ENCODE results near the gene GLS2.
"Not testable (repeated sequence)": the region's sequence is repeated elsewhere in the genome, so short reads cannot be mapped to it uniquely, and the experiment has no call there.

The GLS2 gene

GRCh38 chr12:56450241-56450640 is 37.7 kb downstream of the GLS2 start:
- Histone ChIP-seq H2AFZ (ENCODE audit: low read depth, low read length) (0 out of 2 replicates have a peak overlapping the region, but pooled peaks have one; percentile 28), H3K4me3 (ENCODE audit: low read length) (peak overlapping the region; percentile 94), H3K27me3 (ENCODE audit: low read depth, low read length) (no peaks in the 10 kb centered on the region), H3K4me2 (ENCODE audit: low read length) (peak overlapping the region; percentile 89), H3K4me1 (ENCODE audit: low read length) (peaks cover 10% of the 10 kb centered on the region), H3K36me3 (replicated peaks; ENCODE audit: low read depth, low read length) (peaks cover 7% of the 10 kb centered on the region), H3K9me3 (ENCODE audit: insufficient read depth, low read length) (no peaks in the 10 kb centered on the region), H4K20me1 (ENCODE audit: insufficient read depth, low read length) (no peaks in the 10 kb centered on the region), H3K79me2 (ENCODE audit: low read length) (peaks cover 21% of the 10 kb centered on the region), H3K27ac (ENCODE audit: low read length) (no peak overlapping the region; the same call in 1 of the 2 replicates), H3K9ac (ENCODE audit: low read length) (peak overlapping the region; percentile 93; the same call in 1 of the 2 replicates)
- TF ChIP-seq EZH2phosphoT487 (IDR thresholded peaks at IDR 0.05; ENCODE audit: low read depth), result no peak
- no peak for TF ChIP-seq CTCF (IDR thresholded peaks at IDR 0.05; ENCODE audit: low read depth, low read length)

GRCh38 chr12:56449622-56449984 is 38.4 kb downstream of the GLS2 start:
- Histone ChIP-seq H4K20me1 (ENCODE audit: insufficient read depth, low read length) (no peaks in the 10 kb centered on the region), H3K27ac (ENCODE audit: low read length) (peak overlapping the region; percentile 85), H3K9ac (ENCODE audit: low read length) (peak overlapping the region; percentile 93), H3K27me3 (ENCODE audit: low read depth, low read length) (no peaks in the 10 kb centered on the region), H3K4me3 (ENCODE audit: low read length) (peak overlapping the region; percentile 94), H2AFZ (ENCODE audit: low read depth, low read length) (peak overlapping the region; percentile 79), H3K79me2 (ENCODE audit: low read length) (peaks cover 24% of the 10 kb centered on the region), H3K4me1 (ENCODE audit: low read length) (peaks cover 10% of the 10 kb centered on the region), H3K4me2 (ENCODE audit: low read length) (peak overlapping the region; percentile 89), H3K36me3 (replicated peaks; ENCODE audit: low read depth, low read length) (peaks cover 7% of the 10 kb centered on the region), H3K9me3 (ENCODE audit: insufficient read depth, low read length) (no peaks in the 10 kb centered on the region)
- TF ChIP-seq CTCF (IDR thresholded peaks at IDR 0.05; ENCODE audit: low read depth, low read length) (no peak), EZH2phosphoT487 (IDR thresholded peaks at IDR 0.05; ENCODE audit: low read depth) (no peak)

- no peaks in the 10 kb centered on the region for H3K9me3 ChIP-seq (ENCODE audit: insufficient read depth, low read length)
- peaks cover 7% of the 10 kb centered on the region for H3K36me3 ChIP-seq (replicated peaks; ENCODE audit: low read depth, low read length)
- H3K4me3 ChIP-seq (ENCODE audit: low read length), result peak within 1 kb of the TSS; percentile 94
- peak within 1 kb of the TSS; percentile 89 for H3K4me2 ChIP-seq (ENCODE audit: low read length)
- H4K20me1 ChIP-seq (ENCODE audit: insufficient read depth, low read length), result no peaks in the 10 kb centered on the region
- no peak for TF ChIP-seq CTCF (IDR thresholded peaks at IDR 0.05; ENCODE audit: low read depth, low read length)
- no peak for TF ChIP-seq EZH2phosphoT487 (IDR thresholded peaks at IDR 0.05; ENCODE audit: low read depth)
- H3K27me3 ChIP-seq (ENCODE audit: low read depth, low read length), result no peaks in the 10 kb centered on the region
- peak within 1 kb of the TSS; percentile 79 for H2AFZ ChIP-seq (ENCODE audit: low read depth, low read length)
- H3K9ac ChIP-seq (ENCODE audit: low read length), result peak within 1 kb of the TSS; percentile 93
- peaks cover 10% of the 10 kb centered on the region for H3K4me1 ChIP-seq (ENCODE audit: low read length)
- H3K27ac ChIP-seq (ENCODE audit: low read length), result peak within 1 kb of the TSS; percentile 85
- H3K79me2 ChIP-seq (ENCODE audit: low read length), result peaks cover 29% of the 10 kb centered on the region
Measured at GRCh38 chr12:56448860-56449621, 38.9 kb downstream of the GLS2 start, which contains the start of gene TIMELESS. TIMELESS (minus strand) TSS chr12:56449426; CDS start chr12:56434170, 15,256 bp downstream.

- not testable (repeated sequence) for H3K27ac ChIP-seq (ENCODE audit: low read length); H4K20me1 ChIP-seq (ENCODE audit: insufficient read depth, low read length); H3K9me3 ChIP-seq (ENCODE audit: insufficient read depth, low read length); H3K4me1 ChIP-seq (ENCODE audit: low read length); H3K4me3 ChIP-seq (ENCODE audit: low read length); H3K27me3 ChIP-seq (ENCODE audit: low read depth, low read length); H2AFZ ChIP-seq (ENCODE audit: low read depth, low read length); H3K4me2 ChIP-seq (ENCODE audit: low read length); H3K9ac ChIP-seq (ENCODE audit: low read length); H3K36me3 ChIP-seq (replicated peaks; ENCODE audit: low read depth, low read length)
- peaks cover 60% of the 10 kb centered on the region for H3K79me2 ChIP-seq (ENCODE audit: low read length)
Measured at GRCh38 chr12:56443208-56443607, 44.8 kb downstream of the GLS2 start.

Data from OCI-LY3 (cell line).